Left lobe of liver (tissue), 2 donors: Measurements from ENCODE around the gene SRI. TPM values are rescaled to one million over a fixed set of nuclear protein-coding genes. Genes with fewer than 3 reads are reported as not detected.
A peak's percentile ranks its signal among the peaks of the same experiment; 100 is the strongest.
"Not testable (repeated sequence)": the region's sequence is repeated elsewhere in the genome, so short reads cannot be mapped to it uniquely, and the experiment has no call there.

Experiments used
- ATAC-seq: fragments of 200-7000 bp; cut with Tn5 transposase; one replicate; pipeline ENCODE4 v1.9.1; 2020; ENCODE audit warnings: mild to moderate bottlenecking, moderate library complexity
- DNase-seq: peaks from one replicate; pipeline ENCODE4 v3.0.0-alpha.2; 2020; ENCODE audit warnings: low spot score
- total RNA-seq: library from RNA; stranded (reverse); gene quantifications from one replicate; pipeline ENCODE4 v1.2.1, GENCODE V29; 2021
- donor health status: DM: no; HTN: no; CAD: no; lungs with moderate emphysema.
- donor health status: DM: no; HTN: yes; CAD: no.

Gene SRI
- total RNA-seq, 1 donor from 2014 or later: 17.4 TPM

DNA sequence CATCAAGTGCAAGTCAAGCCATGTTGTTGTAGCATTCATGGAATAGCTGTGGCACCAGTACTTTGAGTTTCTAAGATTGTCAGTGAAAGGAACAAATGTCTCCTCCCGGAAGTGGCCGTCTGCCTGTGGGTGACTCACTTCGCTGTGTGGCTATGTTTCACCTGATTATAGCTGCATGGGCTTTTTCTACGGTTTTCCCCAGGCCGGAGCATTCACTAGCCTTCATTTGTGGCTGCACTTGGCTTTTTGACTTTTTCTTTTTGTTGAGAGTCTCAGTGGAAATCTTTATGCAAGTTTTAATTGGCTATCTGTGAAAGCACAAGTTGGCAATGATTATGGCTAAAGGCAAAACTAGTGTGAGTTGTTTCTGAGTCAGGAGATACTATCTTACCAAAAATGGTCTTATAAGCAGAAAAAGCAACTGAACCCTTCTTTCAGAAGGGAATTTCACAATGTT is 35.0 kb downstream of the SRI start:
- DNase-seq: no peak
- no peak for ATAC-seq

DNA sequence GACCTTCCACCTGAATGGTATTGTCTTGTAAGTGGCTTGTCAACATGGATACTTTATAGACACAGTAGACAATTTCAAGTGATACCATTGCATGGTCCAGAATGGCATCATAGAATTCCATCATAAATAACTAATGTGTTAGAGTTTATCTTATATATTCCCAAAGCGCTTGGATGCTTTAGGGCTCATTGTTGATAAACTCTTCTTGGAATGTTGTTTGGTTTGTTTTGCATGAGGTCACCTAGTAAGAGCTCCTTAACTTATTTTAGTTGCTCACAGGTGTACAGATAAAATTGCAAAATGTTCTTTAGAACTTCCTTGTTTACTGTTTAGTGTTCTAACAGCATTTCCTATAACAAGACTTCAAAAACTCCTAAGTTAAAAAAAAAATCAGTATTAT is 36.8 kb downstream of the SRI start:
- ATAC-seq (no peak), DNase-seq (no peak)

DNA sequence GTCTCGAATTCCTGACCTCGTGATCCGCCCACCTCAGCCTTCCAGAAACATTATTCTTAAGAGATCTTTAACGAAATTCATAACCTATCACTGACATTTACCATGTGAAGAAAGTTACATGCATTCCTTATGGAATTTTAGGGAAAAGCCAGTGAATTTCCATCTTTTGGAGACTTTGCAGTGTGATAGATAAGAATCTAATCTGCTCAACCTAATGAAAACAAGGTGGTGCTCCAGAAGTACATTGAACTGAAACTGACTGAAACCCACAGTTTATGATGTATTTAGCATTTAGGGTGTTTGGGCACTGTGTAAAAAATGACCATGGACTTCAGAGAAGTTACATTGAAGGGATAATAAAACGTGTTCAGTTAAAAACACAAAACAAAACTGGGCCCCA is 43.6 kb downstream of the SRI start:
- ATAC-seq (no peak), DNase-seq (no peak)

DNA sequence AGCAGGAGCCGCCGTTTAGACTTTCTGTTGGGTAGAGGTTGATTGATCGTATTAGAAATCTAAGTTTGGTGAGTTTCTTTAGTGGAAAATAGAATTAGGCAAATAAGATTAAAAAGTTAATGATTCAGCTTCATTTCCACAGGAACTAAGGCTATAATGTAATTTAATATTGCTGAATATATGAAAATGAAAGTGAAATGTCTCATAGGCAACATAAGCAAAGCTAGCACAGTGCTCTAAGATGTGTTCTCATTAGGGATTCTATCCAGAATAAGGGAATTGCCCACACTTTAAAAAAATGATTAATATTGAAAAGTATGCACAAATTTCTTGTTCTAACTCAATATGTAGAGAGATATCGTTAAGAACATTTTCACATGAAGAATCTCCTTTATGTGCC is 47.0 kb downstream of the SRI start:
- no peak for ATAC-seq
- no peak for DNase-seq

DNA sequence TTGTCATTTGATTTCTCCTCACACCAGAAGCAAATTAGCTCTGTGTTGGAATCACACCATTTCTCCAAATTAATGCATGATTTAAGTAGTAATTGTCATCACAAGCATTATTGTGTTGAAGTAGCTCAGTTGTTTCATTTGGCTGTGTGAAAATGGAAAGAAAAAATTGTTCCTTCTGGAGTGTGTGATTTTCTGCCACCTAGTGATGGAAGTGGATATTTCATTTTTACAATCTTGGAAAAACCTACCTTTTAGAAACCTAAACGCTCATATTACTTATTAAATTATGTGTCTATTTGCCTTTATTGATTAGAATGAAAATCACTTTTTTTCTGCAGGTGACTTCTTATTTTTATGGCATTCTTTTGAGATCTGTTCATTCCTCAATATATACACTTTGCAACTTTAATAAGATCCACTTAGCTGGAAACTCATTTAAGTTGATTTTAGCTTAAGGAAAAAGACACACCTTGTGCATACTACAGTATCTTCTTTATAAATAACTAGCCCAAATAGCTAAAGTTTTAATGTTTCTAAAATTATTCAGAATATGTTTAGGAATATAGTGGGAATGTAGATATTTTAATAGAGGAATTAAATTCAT is 50.0 kb downstream of the SRI start:
- ATAC-seq (peak; percentile 58), DNase-seq (no peak)

DNA sequence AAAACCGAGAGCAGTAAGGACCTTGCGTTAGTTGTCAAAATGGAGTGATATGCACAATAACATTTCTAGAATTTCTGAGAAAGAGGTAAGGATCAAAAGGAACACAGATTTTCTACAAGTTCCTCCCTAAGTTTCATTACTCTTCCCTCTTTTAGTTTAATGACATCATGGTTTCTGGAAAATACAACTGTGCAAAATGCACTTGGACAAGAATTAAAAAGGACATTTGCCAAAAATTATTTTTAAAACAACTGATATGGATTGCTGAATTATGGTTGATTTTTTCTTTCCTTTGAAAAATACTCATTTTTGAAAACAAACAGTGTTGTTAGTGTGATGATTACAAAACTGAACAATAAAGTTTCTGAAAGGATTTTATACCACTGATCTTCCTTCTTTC is 52.1 kb downstream of the SRI start:
- DNase-seq (no peak), ATAC-seq (no peak)

DNA sequence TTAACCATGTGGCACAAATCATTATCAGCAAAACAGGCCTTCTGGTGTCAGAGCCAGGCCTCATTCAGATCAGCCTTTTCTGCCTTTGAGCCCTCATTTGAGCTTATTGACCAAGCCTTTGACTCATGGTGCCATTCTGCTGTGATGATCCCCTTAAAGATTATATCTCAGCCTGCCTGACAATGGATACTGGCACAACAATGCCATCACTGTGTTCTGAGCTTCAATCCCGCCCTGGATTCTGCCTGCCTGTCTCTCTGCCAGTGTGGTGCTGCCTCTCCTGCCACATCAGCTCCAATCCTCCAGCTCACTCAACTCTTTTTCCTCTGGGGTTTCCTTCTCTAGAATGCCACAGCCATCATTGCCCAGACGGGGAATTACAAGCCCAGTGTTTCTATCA is 52.6 kb downstream of the SRI start:
- ATAC-seq: no peak
- DNase-seq: no peak

DNA sequence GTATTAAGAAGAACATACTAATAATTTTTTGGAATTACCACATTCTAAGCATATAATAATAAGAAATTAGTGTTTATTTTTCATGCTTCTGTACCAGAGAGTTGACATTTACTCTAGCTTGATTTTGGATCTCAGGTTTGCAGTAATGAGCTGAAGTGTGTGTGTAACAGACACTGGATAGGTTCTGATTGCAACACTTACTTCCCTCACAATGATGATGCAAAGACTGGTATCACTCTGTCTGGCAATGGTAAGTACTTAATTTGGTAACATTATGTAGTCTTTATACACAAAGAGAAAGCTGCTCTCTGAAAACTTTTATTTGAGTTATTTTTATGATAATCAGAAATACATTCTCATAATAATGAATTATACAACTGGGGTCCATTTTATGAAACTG is 54.1 kb downstream of the SRI start:
- ATAC-seq (no peak), DNase-seq (no peak)

DNA sequence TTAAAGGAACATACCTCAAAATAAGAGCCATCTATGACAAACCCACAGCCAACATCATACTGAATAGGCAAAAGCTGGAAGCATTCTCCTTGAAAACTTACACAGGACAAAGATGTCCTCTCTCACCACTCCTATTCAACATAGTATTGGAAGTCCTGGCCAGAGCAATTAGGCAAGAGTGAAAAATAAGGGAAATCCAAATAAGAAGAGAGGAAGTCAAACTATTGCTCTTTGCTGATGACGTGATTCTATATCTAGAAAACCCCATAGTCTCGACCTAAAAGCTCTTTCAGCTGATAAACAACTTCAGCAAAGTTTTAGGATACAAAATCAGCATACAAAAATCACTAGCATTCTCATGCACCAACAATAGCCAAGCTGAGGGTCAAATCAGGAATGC is 60.1 kb downstream of the SRI start:
- DNase-seq, ATAC-seq: not testable (repeated sequence)

DNA sequence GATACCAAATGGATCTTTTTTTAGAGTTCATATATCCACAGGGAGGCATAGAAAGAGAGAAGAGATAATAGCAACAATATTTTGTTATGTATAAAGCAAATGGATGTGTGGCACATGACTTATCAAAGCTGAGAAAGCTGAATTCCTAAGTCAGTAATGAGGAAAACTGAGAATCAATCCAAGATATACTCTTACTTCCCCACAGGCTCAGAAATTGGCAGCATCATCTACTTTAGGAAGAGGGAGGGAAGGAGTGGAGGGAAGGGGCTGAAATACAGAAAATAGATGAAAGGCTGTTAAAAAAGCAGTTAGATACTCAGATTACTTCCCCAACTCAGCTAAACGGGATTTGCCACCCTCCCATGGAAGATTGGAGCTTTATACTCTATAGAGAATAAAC is 63.5 kb downstream of the SRI start:
- no peak for DNase-seq
- ATAC-seq: no peak

DNA sequence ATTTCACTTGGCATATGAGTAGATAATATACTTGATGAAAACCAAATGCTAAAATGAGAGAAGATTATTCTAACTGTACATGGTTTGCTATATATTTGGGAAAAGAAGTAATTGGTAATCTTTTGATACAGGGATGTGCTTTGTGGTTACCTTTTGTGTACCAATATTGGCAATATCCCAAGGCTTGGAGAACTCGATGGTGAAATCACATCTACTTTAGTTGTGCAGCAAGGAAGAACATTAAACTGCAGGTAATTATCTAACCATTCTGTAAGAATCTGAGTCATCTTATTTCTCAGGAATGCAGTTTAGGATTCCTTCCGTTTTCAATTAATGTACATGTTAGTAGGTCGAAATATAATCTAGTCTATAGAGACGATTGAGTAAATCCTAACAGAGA is 64.1 kb downstream of the SRI start:
- ATAC-seq (no peak), DNase-seq (no peak)

Other genes with a start within 250 kb of the SRI start
- gene STEAP4, start 86.9 kb upstream of the SRI start, total RNA-seq: 28.3 TPM